Prostate gland (tissue), 2 donors: ENCODE measurements around the gene EHD1.

Experiments used
- CTCF ChIP-seq, 4 experiments: fragments of 200-600 bp in 2 of 4; fragments of 450-650 bp in 2 of 4; sonication (generic) in 2 of 4; IDR thresholded peaks; 1 replicate in 3 of 4; 2 replicates in 1 of 4; pipeline ENCODE4 v1.5.1; 2016 to 2019; ENCODE audit warnings: antibody characterized with exemption in 4 of 4, mild to moderate bottlenecking in 2 of 4, moderate library complexity in 2 of 4
- POLR2AphosphoS5 ChIP-seq: sonication (generic); formaldehyde crosslinking; IDR thresholded peaks from one replicate; pipeline ENCODE4 v1.6.1; 2017; ENCODE audit warnings: antibody characterized with exemption

GRCh38 chr11:64869571-64870175, 8.7 kb downstream of the EHD1 start:
- TF ChIP-seq CTCF (IDR thresholded peaks at IDR 0.05): no peak
- TF ChIP-seq POLR2AphosphoS5: no peak
